ENCODE measurements around the gene S100A13.

DNA sequence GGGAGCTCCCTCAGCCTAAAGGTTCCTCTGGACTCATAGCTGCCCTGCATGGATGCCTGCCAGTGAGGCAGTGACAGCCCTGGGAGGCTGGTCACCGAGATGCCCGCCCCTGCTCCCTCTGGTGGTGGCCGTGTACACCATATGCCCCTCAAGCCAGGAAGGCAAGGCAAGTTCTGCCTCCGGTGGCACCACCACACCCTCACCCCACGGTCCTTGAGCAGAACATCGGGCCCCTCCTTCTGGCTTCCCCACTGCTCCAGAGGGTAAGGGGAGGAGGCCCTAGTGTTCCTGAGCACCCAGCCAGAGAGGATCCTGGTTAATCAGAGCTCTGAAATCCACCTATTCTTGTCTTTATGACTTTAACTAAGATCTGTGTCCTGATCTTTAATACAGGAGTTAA lies 9.6 kb downstream of the S100A13 start:
- TF ChIP-seq, protein P1, sequence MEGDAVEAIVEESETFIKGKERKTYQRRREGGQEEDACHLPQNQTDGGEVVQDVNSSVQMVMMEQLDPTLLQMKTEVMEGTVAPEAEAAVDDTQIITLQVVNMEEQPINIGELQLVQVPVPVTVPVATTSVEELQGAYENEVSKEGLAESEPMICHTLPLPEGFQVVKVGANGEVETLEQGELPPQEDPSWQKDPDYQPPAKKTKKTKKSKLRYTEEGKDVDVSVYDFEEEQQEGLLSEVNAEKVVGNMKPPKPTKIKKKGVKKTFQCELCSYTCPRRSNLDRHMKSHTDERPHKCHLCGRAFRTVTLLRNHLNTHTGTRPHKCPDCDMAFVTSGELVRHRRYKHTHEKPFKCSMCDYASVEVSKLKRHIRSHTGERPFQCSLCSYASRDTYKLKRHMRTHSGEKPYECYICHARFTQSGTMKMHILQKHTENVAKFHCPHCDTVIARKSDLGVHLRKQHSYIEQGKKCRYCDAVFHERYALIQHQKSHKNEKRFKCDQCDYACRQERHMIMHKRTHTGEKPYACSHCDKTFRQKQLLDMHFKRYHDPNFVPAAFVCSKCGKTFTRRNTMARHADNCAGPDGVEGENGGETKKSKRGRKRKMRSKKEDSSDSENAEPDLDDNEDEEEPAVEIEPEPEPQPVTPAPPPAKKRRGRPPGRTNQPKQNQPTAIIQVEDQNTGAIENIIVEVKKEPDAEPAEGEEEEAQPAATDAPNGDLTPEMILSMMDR (IDR thresholded peaks at IDR 0.05), result peak; percentile 37 to 66 (median 47)
- no peak for TF ChIP-seq POLR2A (IDR thresholded peaks at IDR 0.05)
